ENCODE results near the gene SIN3B.

DNA sequence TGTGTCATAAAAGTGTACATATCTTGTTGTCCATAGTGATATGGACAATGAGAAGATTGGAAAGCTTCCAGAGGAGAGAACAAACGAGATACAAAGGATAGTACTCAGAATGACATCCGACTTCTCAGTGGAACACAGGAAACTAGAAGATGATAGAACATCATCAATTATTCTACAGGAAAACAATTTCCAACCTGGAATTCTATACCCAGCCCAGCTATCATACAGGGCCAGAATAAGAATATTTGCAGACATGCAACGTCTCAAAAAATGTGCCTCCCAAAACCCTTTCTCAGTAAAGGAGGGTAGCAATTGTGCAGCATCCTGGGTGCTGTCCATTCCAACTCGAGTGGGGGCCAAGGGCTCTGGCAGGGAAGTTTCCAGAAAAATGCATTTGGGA is 83.6 kb downstream of the SIN3B start:
- no peak for TF ChIP-seq FOXM1 (IDR thresholded peaks at IDR 0.05; ENCODE audit: borderline replicate concordance, low read depth)
- TF ChIP-seq EP300 (IDR thresholded peaks at IDR 0.05; ENCODE audit: borderline replicate concordance): no peak
- TF ChIP-seq, protein P1, sequence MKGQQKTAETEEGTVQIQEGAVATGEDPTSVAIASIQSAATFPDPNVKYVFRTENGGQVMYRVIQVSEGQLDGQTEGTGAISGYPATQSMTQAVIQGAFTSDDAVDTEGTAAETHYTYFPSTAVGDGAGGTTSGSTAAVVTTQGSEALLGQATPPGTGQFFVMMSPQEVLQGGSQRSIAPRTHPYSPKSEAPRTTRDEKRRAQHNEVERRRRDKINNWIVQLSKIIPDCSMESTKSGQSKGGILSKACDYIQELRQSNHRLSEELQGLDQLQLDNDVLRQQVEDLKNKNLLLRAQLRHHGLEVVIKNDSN (IDR thresholded peaks at IDR 0.05): no peak
- no peak for TF ChIP-seq ZBTB7A (IDR thresholded peaks at IDR 0.05; ENCODE audit: low read depth)
- TF ChIP-seq, protein P2, sequence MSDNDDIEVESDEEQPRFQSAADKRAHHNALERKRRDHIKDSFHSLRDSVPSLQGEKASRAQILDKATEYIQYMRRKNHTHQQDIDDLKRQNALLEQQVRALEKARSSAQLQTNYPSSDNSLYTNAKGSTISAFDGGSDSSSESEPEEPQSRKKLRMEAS (IDR thresholded peaks at IDR 0.05): no peak

All from Ishikawa (cell line).